HL-60 (cell line): ENCODE measurements around the gene FCN2.

Experiments
- CTCF ChIP-seq: IDR thresholded peaks from one replicate; pipeline ENCODE4 v1.5.1; 2011; ENCODE audit warnings: low read length, control low read depth, inconsistent platforms; ENCODE audit not compliant: insufficient read depth
- POLR2AphosphoS5 ChIP-seq: IDR thresholded peaks from 2 replicates; pipeline ENCODE4 v1.6.1; 2012; ENCODE audit warnings: low read depth
- REST ChIP-seq: IDR thresholded peaks from 2 replicates; pipeline ENCODE4 v1.6.1; 2012; ENCODE audit warnings: low read depth; ENCODE audit not compliant: insufficient replicate concordance

GRCh38 chr9:134894136-134894860, 13.7 kb downstream of the FCN2 start:
- TF ChIP-seq REST = no peak
- TF ChIP-seq POLR2AphosphoS5 = no peak
- TF ChIP-seq CTCF = no peak
